AG04450 (cell line): ENCODE measurements around the gene YAP1. TPM values are rescaled to one million over a fixed set of nuclear protein-coding genes. Genes with fewer than 3 reads are reported as not detected.

ENCODE experiments used
- CTCF ChIA-PET: fragments of 300-600, 350-600 bp; formaldehyde crosslinking; extraction: SDS; loops from one replicate; lab custom pipeline; 2022; ENCODE audit warnings: antibody characterized with exemption, inconsistent platforms; lab: Charles Lee
- POLR2A ChIA-PET: fragments of 350-600 bp; formaldehyde crosslinking; extraction: SDS; loops from one replicate; lab custom pipeline; 2021; ENCODE audit warnings: antibody characterized with exemption, inconsistent platforms; lab: Yijun Ruan, JAX
- DNase-seq: peaks from one replicate; pipeline ENCODE4 v3.0.0-alpha.2; 2011; ENCODE audit warnings: low read depth, low spot score
- H3K27ac ChIP-seq: one replicate; pipeline ENCODE4 v1.5.1; 2012; ENCODE audit warnings: low read depth, low read length, control low read depth
- H3K27me3 ChIP-seq: one replicate; pipeline ENCODE4 v1.6.0; 2012; ENCODE audit warnings: low read length; ENCODE audit not compliant: control insufficient read depth, insufficient read depth
- H3K4me3 ChIP-seq: 2 replicates; pipeline ENCODE4 v1.5.1; 2011; ENCODE audit warnings: mild to moderate bottlenecking, low read depth, low read length, control low read depth
- H3K9me3 ChIP-seq: 2 replicates; pipeline ENCODE4 v1.5.1; 2012; ENCODE audit warnings: low read length; ENCODE audit not compliant: control insufficient read depth, insufficient read depth
- CTCF ChIP-seq: IDR thresholded peaks from 2 replicates; pipeline ENCODE4 v1.5.1; 2011; ENCODE audit warnings: low read depth, low read length, control low read depth, inconsistent platforms
- polyA plus RNA-seq: library from polyadenylated mRNA; depleted of rRNA; stranded (reverse); fragments of >200 nt; gene quantifications from 2 replicates; pipeline ENCODE4 v1.2.3, GENCODE V29; 2011

The YAP1 gene
- polyA plus RNA-seq, 1 experiment = 117 TPM

- no peak for TF ChIP-seq CTCF
- Histone ChIP-seq H3K27ac (no peak overlapping the region), H3K27me3 (no peaks in the 10 kb centered on the region), H3K4me3 (no peak overlapping the region), H3K9me3 (peaks cover 11% of the 10 kb centered on the region)
- POLR2A ChIA-PET = no interaction called here
- CTCF ChIA-PET = interaction anchor here (1.0 kb wide), 1 partner anchor 10 kb away, joined by 5 read pairs; no protein-coding TSS in a partner anchor
- DNase-seq = no peak
Measured at GRCh38 chr11:102070766-102071165, 39.5 kb upstream of the YAP1 start.

GRCh38 chr11:102071497-102072472 is 38.5 kb upstream of the YAP1 start:
- no peaks in the 10 kb centered on the region for H3K27me3 ChIP-seq
- no peak overlapping the region for H3K27ac ChIP-seq
- H3K9me3 ChIP-seq = peaks cover 11% of the 10 kb centered on the region
- no peak for TF ChIP-seq CTCF
- DNase-seq = no peak
- no peak overlapping the region for H3K4me3 ChIP-seq
- ChIA-PET POLR2A (no interaction called here), CTCF (interaction anchor here (1.2 kb wide), 1 partner anchor 11 kb away, joined by 4 read pairs; no protein-coding TSS in a partner anchor)

GRCh38 chr11:102073253-102073652 is 37.0 kb upstream of the YAP1 start:
- no peak for DNase-seq
- no peak overlapping the region for H3K4me3 ChIP-seq
- ChIA-PET CTCF (no interaction called here), POLR2A (no interaction called here)
- H3K27ac ChIP-seq = no peak overlapping the region
- peaks cover 11% of the 10 kb centered on the region for H3K9me3 ChIP-seq
- no peak for TF ChIP-seq CTCF
- H3K27me3 ChIP-seq = no peaks in the 10 kb centered on the region

GRCh38 chr11:102079625-102080024 is 30.6 kb upstream of the YAP1 start:
- Histone ChIP-seq H3K27ac (no peak overlapping the region), H3K4me3 (no peak overlapping the region), H3K27me3 (no peaks in the 10 kb centered on the region), H3K9me3 (no peaks in the 10 kb centered on the region)
- TF ChIP-seq CTCF = no peak
- POLR2A ChIA-PET = no interaction called here
- no peak for DNase-seq
- CTCF ChIA-PET = interaction anchor here (0.8 to 1.3 kb wide), 2 partner anchors 19 to 214 kb away, joined by 3 to 5 read pairs; no protein-coding TSS in a partner anchor

GRCh38 chr11:102081313-102081712 is 28.9 kb upstream of the YAP1 start:
- Histone ChIP-seq H3K27ac (no peak overlapping the region), H3K4me3 (no peak overlapping the region), H3K9me3 (no peaks in the 10 kb centered on the region), H3K27me3 (no peaks in the 10 kb centered on the region)
- POLR2A ChIA-PET = interaction anchor here (0.7 kb wide), 1 partner anchor 56 kb away, joined by 11 read pairs; no protein-coding TSS in a partner anchor
- CTCF ChIA-PET = interaction anchor here (0.5 to 0.9 kb wide), 2 partner anchors 20 to 308 kb away, joined by 3 to 5 read pairs; no protein-coding TSS in a partner anchor
- no peak for TF ChIP-seq CTCF
- no peak for DNase-seq
